HCT116 (cell line): ENCODE measurements around the gene CKB. TPM values are rescaled to one million over a fixed set of nuclear protein-coding genes. Genes with fewer than 3 reads are reported as not detected.

ENCODE experiments used
- ATAC-seq: fragments of 200-7000 bp; cut with Tn5 transposase; 2 replicates; pipeline ENCODE4 v1.9.1; 2020; ENCODE audit warnings: mild to moderate bottlenecking, moderate library complexity
- BruUV-seq: library from RNA; stranded (reverse); fragments of 400-500 nt; replicated peaks from 2 replicates; lab custom pipeline; 2021; lab: Mats Ljungman, UMichigan
- CTCF ChIA-PET: fragments of 300-600 bp; sonication (Branson Sonifier 250); formaldehyde crosslinking; loops from one replicate; lab custom pipeline; 2021; ENCODE audit warnings: antibody characterized with exemption; lab: Charles Lee
- POLR2A ChIA-PET: fragments of 300-600, 350-600 bp; sonication (Branson Sonifier 250); formaldehyde crosslinking; loops from one replicate; lab custom pipeline; 2021; ENCODE audit warnings: antibody characterized with exemption; lab: Charles Lee
- RAD21 ChIA-PET, 2 experiments: fragments of 300-600 bp; sonication (Branson Sonifier 250); formaldehyde crosslinking; loops; one replicate each; lab custom pipeline; 2023; ENCODE audit warnings: low total read pairs in 2 of 2; ENCODE audit not compliant: uncharacterized antibody in 2 of 2, unreplicated experiment in 2 of 2, low non-redundant PET in 1 of 2; lab: Charles Lee
- DNase-seq: peaks from one replicate; pipeline ENCODE4 v3.0.0-alpha.2; 2010; ENCODE audit warnings: low read depth, low spot score
- H2AFZ ChIP-seq: fragments of 200-600 bp; shearing (Covaris generic), sonication (generic); 2 replicates; pipeline ENCODE4 v1.6.1; 2017; ENCODE audit warnings: low read depth, mixed run types, mixed read lengths, antibody characterized with exemption, low read length; ENCODE audit not compliant: poor library complexity, severe bottlenecking
- H3K27ac ChIP-seq: 2 replicates; pipeline ENCODE4 v1.5.1; 2012; ENCODE audit warnings: low read depth, low read length
- H3K27me3 ChIP-seq: fragments of 200-600 bp; sonication (generic); 2 replicates; pipeline ENCODE4 v1.6.1; 2016; ENCODE audit warnings: mixed run types, low read length, mixed read lengths; ENCODE audit not compliant: insufficient read depth
- H3K36me3 ChIP-seq, 2 experiments: fragments of 200-500 bp in 1 of 2; fragments of 200-600 bp in 1 of 2; sonication (Bioruptor generic) in 1 of 2; sonication (generic) in 1 of 2; 2 replicates each; pipeline versions ENCODE4 v1.5.1 to v1.6.1; 2014 to 2016; ENCODE audit warnings: low read length in 2 of 2, inconsistent platforms in 1 of 2, mixed read lengths in 1 of 2, mixed run types in 1 of 2; ENCODE audit not compliant: insufficient read depth in 2 of 2, control insufficient read depth in 1 of 2
- H3K4me1 ChIP-seq, 2 experiments: fragments of 200-600 bp in 1 of 2; sonication (generic) in 1 of 2; 2 replicates each; pipeline versions ENCODE4 v1.5.1 to v1.6.1; 2012 to 2017; ENCODE audit warnings: low read length in 2 of 2, inconsistent platforms in 1 of 2, mild to moderate bottlenecking in 1 of 2, mixed read lengths in 1 of 2, mixed run types in 1 of 2, moderate library complexity in 1 of 2; ENCODE audit not compliant: insufficient read depth in 2 of 2, control insufficient read depth in 1 of 2
- H3K4me2 ChIP-seq: fragments of 200-600 bp; sonication (generic); 2 replicates; pipeline ENCODE4 v1.6.1; 2017; ENCODE audit warnings: mixed run types, low read length, mixed read lengths
- H3K4me3 ChIP-seq, 2 experiments: fragments of 200-600 bp in 1 of 2; sonication (generic) in 1 of 2; replicated peaks in 1 of 2; 2 replicates each; pipeline ENCODE4 v1.5.1; 2011 to 2016; ENCODE audit warnings: low read length in 2 of 2, control low read depth in 1 of 2, low read depth in 1 of 2, mild to moderate bottlenecking in 1 of 2, mixed read lengths in 1 of 2, mixed run types in 1 of 2
- H3K79me2 ChIP-seq: fragments of 200-600 bp; sonication (generic); 2 replicates; pipeline ENCODE4 v1.6.1; 2017; ENCODE audit warnings: mild to moderate bottlenecking, mixed run types, low read length, moderate library complexity, mixed read lengths; ENCODE audit not compliant: insufficient read depth
- H3K9ac ChIP-seq: fragments of 200-600 bp; sonication (generic); 2 replicates; pipeline ENCODE4 v1.6.1; 2016; ENCODE audit warnings: low read length, mixed read lengths
- H3K9me2 ChIP-seq: fragments of 200-600 bp; sonication (generic), shearing (Covaris generic); 2 replicates; pipeline ENCODE4 v1.6.1; 2017; ENCODE audit warnings: mixed run types, mild to moderate bottlenecking, moderate library complexity; ENCODE audit not compliant: insufficient read depth
- H3K9me3 ChIP-seq, 2 experiments: fragments of 200-500 bp in 1 of 2; fragments of 200-600 bp in 1 of 2; sonication (Bioruptor generic) in 1 of 2; sonication (generic) in 1 of 2; 2 replicates each; pipeline ENCODE4 v1.6.1; 2014 to 2017; ENCODE audit warnings: low read length in 2 of 2, mixed read lengths in 2 of 2, inconsistent platforms in 1 of 2, low read depth in 1 of 2, mild to moderate bottlenecking in 1 of 2, mixed run types in 1 of 2, moderate library complexity in 1 of 2; ENCODE audit not compliant: control insufficient read depth in 1 of 2, insufficient read depth in 1 of 2
- H4K20me1 ChIP-seq: fragments of 200-600 bp; sonication (generic), shearing (Covaris generic); 2 replicates; pipeline ENCODE4 v1.6.1; 2017; ENCODE audit warnings: mixed run types, mild to moderate bottlenecking, moderate library complexity; ENCODE audit not compliant: insufficient read depth
- CEBPB ChIP-seq: IDR thresholded peaks from 2 replicates; pipeline ENCODE4 v1.6.1; 2012; ENCODE audit warnings: low read depth
- ZNF274 ChIP-seq: fragments of 200-500 bp; sonication (Bioruptor generic); IDR thresholded peaks from 2 replicates; pipeline ENCODE4 v1.6.1; 2014; ENCODE audit warnings: mild to moderate bottlenecking, low read depth, low read length, inconsistent platforms
- intact Hi-C: fragments of 100-400 bp; cut with micrococcal nuclease; formaldehyde crosslinking; loops from 2 replicates; pipeline ENCODE4 v1.10.0; 2022
- total RNA-seq: library from RNA; stranded (reverse); gene quantifications from one replicate; pipeline ENCODE4 v1.2.1, GENCODE V29; 2021; ENCODE audit not compliant: unreplicated experiment
- TF ChIP-seq, protein P1 (sequence below), 3 experiments: fragments of 200-600 bp in 1 of 3; sonication (generic) in 1 of 3; IDR thresholded peaks in 2 of 3; conservative IDR thresholded peaks in 1 of 3; 2 replicates each; pipeline ENCODE4 v1.5.1; 2012 to 2017; ENCODE audit warnings: low read depth in 2 of 3, low read length in 2 of 3, antibody characterized with exemption in 1 of 3, borderline replicate concordance in 1 of 3, control low read depth in 1 of 3, mild to moderate bottlenecking in 1 of 3, mixed read lengths in 1 of 3, mixed run types in 1 of 3, moderate library complexity in 1 of 3; ENCODE audit not compliant: insufficient read depth in 1 of 3
- TF ChIP-seq, protein P2 (sequence below): IDR thresholded peaks from 2 replicates; pipeline ENCODE4 v1.6.1; 2012

CKB gene
- total RNA-seq, 1 experiment from 2014 or later = 605 TPM

DNA sequence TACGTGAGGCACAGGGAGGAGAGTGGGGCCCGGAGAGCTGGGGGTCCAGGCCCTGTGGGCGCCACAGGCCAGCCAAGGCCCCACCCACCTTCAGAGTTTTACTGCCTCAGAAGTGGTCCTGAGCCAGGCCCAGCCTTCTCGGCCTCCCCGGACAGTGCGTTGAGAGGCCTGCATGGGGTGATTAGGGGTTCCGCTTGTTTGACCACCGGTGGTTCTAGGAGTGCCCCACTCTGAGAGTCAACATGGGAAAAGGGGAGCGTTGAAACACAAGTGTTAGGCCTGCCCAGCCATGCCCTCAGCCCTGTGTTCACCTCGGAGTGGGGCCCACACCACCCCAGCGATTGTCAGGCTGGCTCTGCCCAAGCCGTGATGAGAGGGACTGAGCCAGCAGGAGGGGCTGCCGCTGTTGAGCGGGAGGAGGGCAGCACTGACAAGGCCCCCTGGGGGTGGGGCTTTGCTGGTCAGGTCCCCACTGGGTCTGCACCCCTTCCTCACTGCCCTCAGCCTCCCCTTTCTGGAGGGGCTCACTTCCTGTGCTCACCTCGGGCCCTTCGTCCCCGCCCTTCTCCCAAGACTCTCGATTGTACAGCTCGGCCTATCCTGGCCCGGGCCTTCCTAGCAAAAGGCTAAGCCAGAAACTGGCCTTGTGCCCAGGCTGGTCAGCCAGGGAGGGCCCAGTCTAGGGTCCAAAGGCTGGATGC is 4.8 kb downstream of the CKB start:
- ChIA-PET RAD21 (interaction anchor here in 1 of 2 experiments (1.4 kb wide), 1 partner anchor 29 kb away, joined by 6 read pairs; no protein-coding TSS in a partner anchor), POLR2A (interaction anchor here (1.0 to 1.7 kb wide), 4 partner anchors 9 to 35 kb away, joined by 3 to 11 read pairs (median 4); partner anchors contain the start of gene TRMT61A), CTCF (interaction anchor here (1.6 to 3.4 kb wide), 5 partner anchors 11 to 44 kb away, joined by 4 to 38 read pairs (median 12); partner anchors contain the start of gene TRMT61A)
- Histone ChIP-seq H3K79me2 (peaks cover 16% of the 10 kb centered on the region; the same call in 1 of the 2 replicates), H3K9me2 (no peaks in the 10 kb centered on the region), H3K4me3 (no peak overlapping the region), H3K27ac (no peak overlapping the region; the same call in 1 of the 2 replicates), H4K20me1 (no peaks in the 10 kb centered on the region; the same call in 1 of the 2 replicates), H3K36me3 (peaks cover 0 to 12% of the 10 kb centered on the region in 2 experiments; a peak in 2 of 4 replicates), H3K4me1 (peaks cover 9 to 36% of the 10 kb centered on the region in 2 experiments; a peak in 3 of 4 replicates), H2AFZ (no peak overlapping the region), H3K9ac (no peak overlapping the region), H3K4me2 (no peak overlapping the region), H3K27me3 (no peaks in the 10 kb centered on the region), H3K9me3 (no peaks in the 10 kb centered on the region)
- TF ChIP-seq, protein P1, sequence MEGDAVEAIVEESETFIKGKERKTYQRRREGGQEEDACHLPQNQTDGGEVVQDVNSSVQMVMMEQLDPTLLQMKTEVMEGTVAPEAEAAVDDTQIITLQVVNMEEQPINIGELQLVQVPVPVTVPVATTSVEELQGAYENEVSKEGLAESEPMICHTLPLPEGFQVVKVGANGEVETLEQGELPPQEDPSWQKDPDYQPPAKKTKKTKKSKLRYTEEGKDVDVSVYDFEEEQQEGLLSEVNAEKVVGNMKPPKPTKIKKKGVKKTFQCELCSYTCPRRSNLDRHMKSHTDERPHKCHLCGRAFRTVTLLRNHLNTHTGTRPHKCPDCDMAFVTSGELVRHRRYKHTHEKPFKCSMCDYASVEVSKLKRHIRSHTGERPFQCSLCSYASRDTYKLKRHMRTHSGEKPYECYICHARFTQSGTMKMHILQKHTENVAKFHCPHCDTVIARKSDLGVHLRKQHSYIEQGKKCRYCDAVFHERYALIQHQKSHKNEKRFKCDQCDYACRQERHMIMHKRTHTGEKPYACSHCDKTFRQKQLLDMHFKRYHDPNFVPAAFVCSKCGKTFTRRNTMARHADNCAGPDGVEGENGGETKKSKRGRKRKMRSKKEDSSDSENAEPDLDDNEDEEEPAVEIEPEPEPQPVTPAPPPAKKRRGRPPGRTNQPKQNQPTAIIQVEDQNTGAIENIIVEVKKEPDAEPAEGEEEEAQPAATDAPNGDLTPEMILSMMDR (IDR thresholded peaks at IDR 0.05 in 2 of 3, conservative IDR thresholded peaks at IDR 0.05 in 1 of 3; ENCODE audit: borderline replicate concordance in 1 of 3, insufficient read depth in 1 of 3, low read depth in 2 of 3, low read length in 2 of 3) = 0 out of 6 replicates have a peak, but pooled peaks of 1 of the 3 experiments have one; percentile 4
- TF ChIP-seq, protein P2, sequence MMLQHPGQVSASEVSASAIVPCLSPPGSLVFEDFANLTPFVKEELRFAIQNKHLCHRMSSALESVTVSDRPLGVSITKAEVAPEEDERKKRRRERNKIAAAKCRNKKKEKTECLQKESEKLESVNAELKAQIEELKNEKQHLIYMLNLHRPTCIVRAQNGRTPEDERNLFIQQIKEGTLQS = no peak
- no TSS peak for BruUV-seq
- intact Hi-C loops = loop anchor here (1.0 kb wide), 1 partner anchor 28 kb away; no protein-coding TSS in a partner anchor
- ATAC-seq (no peak), DNase-seq (no peak)

DNA sequence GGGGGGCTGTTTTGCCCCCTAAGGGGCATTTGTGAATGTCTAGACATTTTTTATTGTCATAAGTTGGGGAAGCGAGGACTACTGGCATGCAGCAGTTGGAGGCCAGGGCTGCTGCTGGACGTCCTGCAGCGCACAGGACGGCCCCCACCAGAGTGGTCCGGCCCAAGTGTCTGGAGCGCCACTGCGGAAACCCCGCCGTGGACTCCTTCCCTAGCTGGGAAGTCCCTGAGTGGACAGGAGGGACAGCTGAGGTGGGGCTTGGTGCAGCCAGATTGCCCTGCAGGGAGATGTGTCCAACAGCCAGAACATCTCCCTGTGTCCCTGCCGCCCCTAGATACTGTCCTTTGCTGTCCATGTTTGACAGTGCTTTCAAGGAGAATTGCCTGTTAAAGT is 5.5 kb downstream of the CKB start:
- Histone ChIP-seq H3K36me3 (peaks cover 0 to 12% of the 10 kb centered on the region in 2 experiments; a peak in 3 of 4 replicates), H3K9me3 (no peaks in the 10 kb centered on the region), H3K9ac (no peak overlapping the region), H4K20me1 (no peaks in the 10 kb centered on the region; the same call in 1 of the 2 replicates), H3K4me3 (no peak overlapping the region), H3K79me2 (peaks cover 14% of the 10 kb centered on the region; the same call in 1 of the 2 replicates), H2AFZ (no peak overlapping the region), H3K4me1 (peaks cover 8 to 41% of the 10 kb centered on the region in 2 experiments; a peak in 3 of 4 replicates), H3K9me2 (no peaks in the 10 kb centered on the region), H3K27ac (no peak overlapping the region), H3K4me2 (no peak overlapping the region), H3K27me3 (no peaks in the 10 kb centered on the region)
- ChIA-PET POLR2A (no interaction called here), CTCF (interaction anchor here (3.4 kb wide), 1 partner anchor 30 kb away, joined by 38 read pairs; no protein-coding TSS in a partner anchor), RAD21 (no interaction called here)
- ATAC-seq (no peak), DNase-seq (no peak)
- intact Hi-C loops = no loop called here
- no TSS peak for BruUV-seq
- TF ChIP-seq ZNF274 (no peak), CEBPB (no peak)
